GM18505 (cell line): ENCODE data around the gene KLK10.

Experiments
- ATAC-seq: cut with Tn5 transposase; IDR thresholded peaks from one replicate; pipeline ENCODE4 v1.9.1; 2021; ENCODE audit not compliant: unreplicated experiment
- POLR2A ChIP-seq: IDR thresholded peaks from 4 replicates; pipeline ENCODE4 v1.6.1; 2011; ENCODE audit warnings: borderline replicate concordance; ENCODE audit not compliant: insufficient read depth, insufficient read length; ENCODE audit errors: extremely low read depth

Gene KLK10

GRCh38 chr19:51036519-51036918 is 17.0 kb upstream of the KLK10 start:
- ATAC-seq: no peak
- no peak for TF ChIP-seq POLR2A

DNA sequence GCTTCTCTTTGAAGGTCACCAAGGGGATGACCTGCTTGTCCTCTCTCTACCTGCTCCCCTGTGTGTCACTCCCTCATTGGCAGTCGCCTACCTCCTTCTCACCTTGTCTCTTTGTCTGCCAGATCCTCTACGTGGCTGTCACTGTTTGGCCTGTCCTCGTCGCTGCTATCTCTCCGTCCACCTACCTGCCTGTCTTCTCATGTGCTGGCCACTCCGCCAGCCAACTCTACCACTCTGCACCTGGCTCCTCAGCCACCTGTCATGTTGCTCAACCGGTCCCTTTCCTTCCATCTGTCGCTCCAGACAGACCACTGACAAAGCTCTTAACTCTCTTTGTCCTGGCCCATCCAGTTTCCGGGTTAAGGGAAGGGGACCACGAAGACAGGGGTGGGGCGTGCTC is 15.2 kb upstream of the KLK10 start, which contains the start of gene KLK12:
Gene KLK12, minus strand, starts transcription at position 299 of the 400 bp plus-strand sequence. CDS start 381 bp downstream, outside the sequence.
- ATAC-seq: no peak
- no peak for TF ChIP-seq POLR2A

GRCh38 chr19:51031880-51032225 is 12.3 kb upstream of the KLK10 start:
- no peak for TF ChIP-seq POLR2A
- ATAC-seq: no peak

DNA sequence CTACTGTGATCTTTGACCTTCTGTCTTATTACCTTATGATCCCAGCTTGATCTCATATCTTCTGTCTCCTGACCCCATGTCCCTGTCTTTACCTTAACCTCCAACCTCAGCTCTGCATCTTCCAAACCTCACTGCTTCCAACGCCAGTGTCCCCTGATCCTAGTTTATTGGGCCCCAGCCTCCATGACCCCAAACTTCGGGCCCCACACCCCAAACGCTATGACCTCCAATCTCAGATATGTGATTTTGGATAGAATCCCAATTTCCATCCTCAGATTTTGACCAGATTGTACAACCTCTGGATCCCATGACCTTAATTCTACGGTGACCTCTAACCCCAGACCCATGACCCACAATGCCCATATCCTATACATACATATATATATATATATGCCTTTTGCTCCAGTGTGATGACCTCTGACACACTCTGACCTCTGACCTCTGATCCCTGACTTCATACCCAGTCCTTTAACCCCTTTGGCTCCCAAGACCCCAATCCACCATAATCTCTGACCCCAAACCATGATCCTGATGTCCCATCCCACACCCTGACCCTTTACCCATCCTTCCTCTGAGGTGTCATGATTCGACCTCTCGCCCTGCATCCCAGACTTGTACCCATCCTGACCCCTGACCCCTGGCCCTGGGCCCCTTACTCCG is 11.8 kb upstream of the KLK10 start:
- TF ChIP-seq POLR2A: no peak
- ATAC-seq: no peak

DNA sequence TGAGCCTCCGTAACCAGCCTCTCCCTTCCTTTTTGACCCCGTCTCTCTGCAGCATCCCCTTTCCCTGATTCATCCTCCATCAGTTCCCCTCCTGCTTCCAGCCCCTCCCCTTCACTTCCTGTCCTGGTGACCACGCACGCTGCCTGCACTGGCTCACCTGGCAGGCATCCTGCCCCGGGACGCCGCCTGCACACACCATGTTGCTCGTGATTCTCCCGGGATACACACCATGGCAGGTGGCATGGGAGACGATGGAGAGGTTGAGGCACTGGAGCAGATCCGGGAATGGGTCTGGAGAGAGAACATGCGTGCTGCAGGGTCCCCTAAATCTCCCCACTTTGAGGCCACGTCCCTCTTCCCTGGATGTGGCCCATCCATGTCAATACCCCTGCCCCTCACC is 11.1 kb upstream of the KLK10 start:
- ATAC-seq: no peak

DNA sequence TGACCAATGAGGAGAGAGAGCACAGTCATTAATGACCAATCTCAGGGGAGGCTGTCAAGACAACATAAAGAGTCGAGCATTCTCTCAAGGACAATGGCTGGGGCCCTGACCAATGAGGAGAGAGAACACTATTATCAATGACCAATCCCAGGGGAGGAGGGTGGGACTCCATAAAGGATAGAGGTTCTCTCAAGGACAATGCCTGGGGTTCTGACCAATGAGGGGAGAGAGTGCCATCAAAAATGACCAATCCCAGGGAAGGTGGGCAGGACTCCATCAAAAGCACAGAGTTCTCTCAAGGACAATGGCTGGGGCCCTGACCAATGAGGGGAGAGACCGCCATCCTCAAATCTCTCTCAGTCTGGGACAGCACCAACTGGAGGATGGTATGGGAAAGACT is 10.2 kb upstream of the KLK10 start:
- TF ChIP-seq POLR2A: no peak
- no peak for ATAC-seq

More for the DNA sequence above, 11.1 kb upstream of the KLK10 start:
- TF ChIP-seq POLR2A: no peak

DNA sequence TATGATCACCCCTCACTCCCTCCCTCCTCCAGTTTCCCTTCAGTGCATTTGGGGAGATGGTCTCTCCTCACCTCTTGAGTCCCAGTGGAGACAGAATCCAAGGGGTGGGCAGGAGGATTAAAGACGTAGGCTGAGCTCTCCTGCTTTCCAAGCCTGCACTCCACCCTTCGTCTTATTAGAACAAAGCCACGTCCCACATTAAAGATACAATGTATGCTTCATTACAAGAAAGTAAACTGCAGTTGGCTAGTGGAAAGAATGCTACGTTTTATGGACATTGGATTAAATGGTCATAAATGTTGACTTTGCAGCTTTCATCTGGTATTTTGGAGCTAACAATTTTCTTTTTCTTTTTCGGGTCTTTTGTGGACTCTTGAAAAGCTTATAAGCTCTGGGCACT is 8.4 kb upstream of the KLK10 start:
- TF ChIP-seq POLR2A: no peak
- ATAC-seq: no peak

- ATAC-seq: no peak
- TF ChIP-seq POLR2A: no peak
Observed at GRCh38 chr19:51027126-51027806, 7.8 kb upstream of the KLK10 start.

- ATAC-seq: no peak
- no peak for TF ChIP-seq POLR2A
Observed at GRCh38 chr19:51026554-51026831, 7.0 kb upstream of the KLK10 start, which contains the start of gene KLK11. Gene KLK11 (minus strand): TSS chr19:51026616. CDS start chr19:51025631, 985 bp downstream.

GRCh38 chr19:51025809-51026553 is 6.5 kb upstream of the KLK10 start:
- no peak for TF ChIP-seq POLR2A
- no peak for ATAC-seq

DNA sequence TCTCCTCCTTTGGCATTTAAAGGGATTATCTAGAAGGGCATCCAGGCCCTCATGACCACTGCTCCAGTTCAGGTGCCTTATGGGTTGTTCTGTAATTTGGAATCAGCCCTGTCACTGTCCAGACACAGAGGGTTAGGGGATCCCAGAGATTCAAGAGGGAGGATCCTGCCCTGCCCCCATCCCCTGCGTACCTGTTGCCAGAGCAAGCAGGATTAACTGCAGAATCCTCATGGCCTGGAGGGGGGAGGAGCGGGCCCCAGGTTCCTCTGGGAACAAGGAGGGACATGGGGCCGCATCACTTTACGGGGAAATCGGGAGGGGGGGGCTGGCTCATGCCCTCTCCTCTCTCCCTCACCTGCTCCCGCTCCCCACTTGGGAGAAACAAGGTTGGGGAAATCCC is 5.9 kb upstream of the KLK10 start:
- ATAC-seq: no peak
- TF ChIP-seq POLR2A: no peak

- no peak for ATAC-seq
- no peak for TF ChIP-seq POLR2A
Observed at GRCh38 chr19:51024924-51025323, 5.4 kb upstream of the KLK10 start.

DNA sequence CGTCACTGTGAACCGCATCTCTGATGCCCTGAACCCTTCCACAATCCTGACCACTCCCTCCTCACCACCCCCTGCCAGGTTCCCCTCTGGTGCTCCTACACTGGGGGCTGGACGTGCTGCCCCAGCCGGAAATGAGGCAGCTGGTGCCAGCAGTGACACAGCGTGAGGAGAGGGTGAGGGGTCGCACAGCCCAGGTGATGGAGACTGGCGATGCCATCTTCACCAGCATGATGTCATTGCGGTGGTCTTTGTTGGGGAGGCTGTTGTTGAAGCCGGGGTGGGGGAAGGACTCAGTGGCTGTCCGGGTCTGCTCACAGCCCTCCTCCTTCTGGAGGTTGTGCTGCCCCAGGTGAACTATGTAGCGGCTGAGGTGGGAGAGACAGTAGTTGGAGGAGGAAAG is 4.4 kb upstream of the KLK10 start:
- TF ChIP-seq POLR2A: no peak
- ATAC-seq: no peak

DNA sequence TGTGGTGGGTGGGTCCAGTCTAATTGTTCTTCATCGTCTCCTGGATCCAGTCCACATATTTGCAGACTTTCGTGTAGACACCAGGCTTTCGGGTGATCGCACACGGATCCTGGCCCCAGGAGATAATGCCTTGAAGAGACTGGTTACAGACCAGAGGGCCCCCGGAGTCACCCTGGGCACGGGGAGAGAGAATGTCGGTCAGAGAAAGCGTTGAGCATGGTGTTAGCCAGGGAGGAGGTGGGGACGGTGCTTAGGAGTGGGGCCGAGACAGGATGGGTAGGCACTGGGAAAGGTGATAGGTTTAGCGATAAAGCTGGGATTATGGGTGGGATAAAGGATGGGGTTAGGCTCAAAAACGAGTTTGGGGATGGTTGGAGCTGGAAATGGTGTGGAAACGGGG is 3.0 kb upstream of the KLK10 start:
- no peak for TF ChIP-seq POLR2A
- no peak for ATAC-seq
